Muscle layer of duodenum (tissue), 2 donors: ENCODE data around the gene LRRFIP2.
A peak's percentile ranks its signal among the peaks of the same experiment; 100 is the strongest.
"Not testable (repeated sequence)": the region's sequence is repeated elsewhere in the genome, so short reads cannot be mapped to it uniquely, and the experiment has no call there.

Source experiments
- H3K27ac ChIP-seq: one replicate; pipeline ENCODE4 v1.7.0; 2013; ENCODE audit warnings: mild to moderate bottlenecking, low read length
- H3K27me3 ChIP-seq: one replicate; pipeline ENCODE4 v1.7.0; 2013; ENCODE audit warnings: low read depth, mild to moderate bottlenecking, control low read depth, low read length
- H3K36me3 ChIP-seq, 2 donors: one replicate each; pipeline ENCODE4 v1.7.0; 2013; ENCODE audit warnings: low read length in 2 of 2, control low read depth in 1 of 2, mild to moderate bottlenecking in 1 of 2; ENCODE audit not compliant: insufficient read depth in 2 of 2, control insufficient read depth in 1 of 2
- H3K4me1 ChIP-seq, 2 donors: one replicate each; pipeline ENCODE4 v1.7.0; 2013; ENCODE audit warnings: low read length in 2 of 2, mild to moderate bottlenecking in 2 of 2, control low read depth in 1 of 2, moderate library complexity in 1 of 2; ENCODE audit not compliant: insufficient read depth in 2 of 2, control insufficient read depth in 1 of 2
- H3K4me3 ChIP-seq, 2 donors: one replicate each; pipeline ENCODE4 v1.7.0; 2013; ENCODE audit warnings: low read length in 2 of 2, low read depth in 1 of 2, mild to moderate bottlenecking in 1 of 2
- H3K9me3 ChIP-seq, 2 donors: one replicate each; pipeline ENCODE4 v1.7.0; 2013; ENCODE audit warnings: low read length in 2 of 2, control low read depth in 1 of 2, mild to moderate bottlenecking in 1 of 2; ENCODE audit not compliant: control insufficient read depth in 1 of 2
- donor health status: healthy.

Gene LRRFIP2, protein sequence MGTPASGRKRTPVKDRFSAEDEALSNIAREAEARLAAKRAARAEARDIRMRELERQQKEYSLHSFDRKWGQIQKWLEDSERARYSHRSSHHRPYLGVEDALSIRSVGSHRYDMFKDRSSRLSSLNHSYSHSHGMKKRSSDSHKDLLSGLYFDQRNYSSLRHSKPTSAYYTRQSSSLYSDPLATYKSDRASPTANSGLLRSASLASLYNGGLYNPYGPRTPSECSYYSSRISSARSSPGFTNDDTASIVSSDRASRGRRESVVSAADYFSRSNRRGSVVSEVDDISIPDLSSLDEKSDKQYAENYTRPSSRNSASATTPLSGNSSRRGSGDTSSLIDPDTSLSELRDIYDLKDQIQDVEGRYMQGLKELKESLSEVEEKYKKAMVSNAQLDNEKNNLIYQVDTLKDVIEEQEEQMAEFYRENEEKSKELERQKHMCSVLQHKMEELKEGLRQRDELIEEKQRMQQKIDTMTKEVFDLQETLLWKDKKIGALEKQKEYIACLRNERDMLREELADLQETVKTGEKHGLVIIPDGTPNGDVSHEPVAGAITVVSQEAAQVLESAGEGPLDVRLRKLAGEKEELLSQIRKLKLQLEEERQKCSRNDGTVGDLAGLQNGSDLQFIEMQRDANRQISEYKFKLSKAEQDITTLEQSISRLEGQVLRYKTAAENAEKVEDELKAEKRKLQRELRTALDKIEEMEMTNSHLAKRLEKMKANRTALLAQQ

DNA sequence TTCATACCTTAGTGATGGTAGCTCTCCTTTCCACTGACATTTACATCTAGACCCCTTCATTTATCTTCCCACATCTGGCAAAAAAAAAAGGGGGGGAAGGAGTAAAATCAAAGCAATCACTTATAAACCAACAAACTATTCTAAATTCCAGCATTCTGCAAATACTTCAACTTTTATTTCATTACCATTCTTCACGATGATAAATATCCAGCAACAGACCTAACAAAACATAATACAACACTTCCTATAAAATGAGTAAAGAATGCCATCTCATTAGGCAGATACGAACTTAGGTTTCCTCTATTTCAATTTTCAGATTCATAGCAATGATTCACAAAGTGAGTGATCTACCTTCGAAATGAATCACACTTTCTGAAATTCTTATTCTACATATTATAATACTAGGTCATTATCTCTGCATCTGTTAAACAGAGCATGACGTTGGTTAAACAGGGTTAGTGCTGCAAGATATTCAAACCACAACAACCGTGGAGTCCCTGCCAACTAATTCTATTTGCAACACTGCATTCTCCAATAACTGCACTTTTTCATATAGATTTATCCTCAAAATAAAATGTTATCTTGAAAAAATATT is at the start of gene LRRFIP2:
LRRFIP2 (minus strand) TSS at position 51 of the 595 bp plus-strand sequence. CDS start 25,599 bp downstream, outside the sequence.
- Histone ChIP-seq H3K9me3 (no peaks in the 10 kb centered on the region), H3K27ac (peak within 1 kb of the TSS; percentile 97), H3K4me3 (peak within 1 kb of the TSS; percentile 94 to 95), H3K27me3 (no peaks in the 10 kb centered on the region), H3K36me3 (peaks cover 13 to 15% of the 10 kb centered on the region in 2 donors), H3K4me1 (peaks cover 8 to 35% of the 10 kb centered on the region in 2 donors)

DNA sequence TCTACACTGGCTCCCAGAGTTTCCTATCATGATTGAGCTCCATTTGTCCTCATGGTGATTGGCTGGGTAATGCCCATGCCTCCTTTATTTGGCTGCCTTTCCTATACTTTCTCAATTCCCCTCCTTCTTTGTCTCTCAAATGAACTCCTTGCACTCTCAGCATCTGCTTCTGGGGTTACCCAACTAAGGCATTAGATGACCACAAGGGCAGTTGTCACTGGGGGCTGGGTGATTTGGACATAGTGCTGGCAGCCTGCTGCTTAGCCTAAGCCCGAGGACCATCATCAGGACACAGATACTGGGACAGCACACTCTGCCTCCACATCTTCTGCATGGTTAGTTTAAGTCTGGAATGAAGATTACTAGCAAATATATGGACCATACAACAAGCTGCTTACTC is 49.2 kb upstream of the LRRFIP2 start:
- Histone ChIP-seq H3K9me3 (no peaks in the 10 kb centered on the region), H3K27me3 (no peaks in the 10 kb centered on the region)

DNA sequence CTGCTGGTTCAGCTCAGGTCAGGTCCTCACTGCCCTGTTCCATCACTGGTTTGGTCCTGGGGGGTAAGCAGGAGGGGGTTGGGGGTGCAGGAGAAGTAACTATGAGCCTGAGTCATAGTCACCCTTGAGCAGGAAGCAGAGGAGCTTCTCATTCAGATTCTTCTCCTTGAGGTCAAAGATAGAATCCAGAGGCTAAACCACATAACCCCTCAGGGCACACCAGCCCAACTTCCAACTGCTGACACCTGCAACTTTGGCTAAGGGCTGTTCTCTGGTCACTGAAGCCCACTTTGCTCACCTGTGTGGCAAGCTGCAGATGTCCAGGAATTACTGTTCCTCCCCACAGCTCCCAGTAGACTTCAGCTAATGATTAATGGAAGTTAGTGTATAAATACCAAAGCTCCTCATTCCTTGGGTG is 48.8 kb upstream of the LRRFIP2 start:
- Histone ChIP-seq H3K9me3 (no peaks in the 10 kb centered on the region), H3K27ac (no peak overlapping the region)

More for the DNA sequence above, 49.2 kb upstream of the LRRFIP2 start:
- H3K36me3 ChIP-seq, result no peaks in the 10 kb centered on the region
- H3K4me3 ChIP-seq, result no peak overlapping the region
- H3K4me1 ChIP-seq, result peaks cover 0 to under 1% of the 10 kb centered on the region in 2 donors
- H3K27ac ChIP-seq, result no peak overlapping the region

DNA sequence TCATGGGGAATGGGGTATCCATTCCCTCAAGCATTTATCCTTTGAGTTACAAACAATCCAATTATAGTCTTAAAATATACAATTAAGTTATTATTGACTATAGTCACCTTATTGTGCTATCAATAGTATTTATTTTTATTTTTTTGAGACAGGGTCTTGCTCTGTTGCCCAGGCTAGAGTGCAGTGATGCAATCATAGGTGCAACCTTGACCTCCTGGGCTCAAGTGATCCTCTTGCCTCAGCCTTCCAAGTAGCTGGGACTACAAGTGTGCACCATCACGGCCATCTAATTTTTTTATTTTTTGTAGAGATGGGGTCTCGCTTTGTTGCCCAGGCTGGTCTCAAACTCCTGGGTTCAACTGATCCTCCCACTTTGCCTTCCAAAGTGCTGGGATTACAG is 48.2 kb upstream of the LRRFIP2 start:
- H3K36me3 ChIP-seq, H3K27ac ChIP-seq, H3K4me1 ChIP-seq, H3K4me3 ChIP-seq, H3K9me3 ChIP-seq, H3K27me3 ChIP-seq: not testable (repeated sequence)

More for the DNA sequence above, 48.8 kb upstream of the LRRFIP2 start:
- no peaks in the 10 kb centered on the region for H3K4me1 ChIP-seq
- H3K27me3 ChIP-seq, result no peaks in the 10 kb centered on the region
- H3K4me3 ChIP-seq, result no peak overlapping the region
- no peaks in the 10 kb centered on the region for H3K36me3 ChIP-seq

DNA sequence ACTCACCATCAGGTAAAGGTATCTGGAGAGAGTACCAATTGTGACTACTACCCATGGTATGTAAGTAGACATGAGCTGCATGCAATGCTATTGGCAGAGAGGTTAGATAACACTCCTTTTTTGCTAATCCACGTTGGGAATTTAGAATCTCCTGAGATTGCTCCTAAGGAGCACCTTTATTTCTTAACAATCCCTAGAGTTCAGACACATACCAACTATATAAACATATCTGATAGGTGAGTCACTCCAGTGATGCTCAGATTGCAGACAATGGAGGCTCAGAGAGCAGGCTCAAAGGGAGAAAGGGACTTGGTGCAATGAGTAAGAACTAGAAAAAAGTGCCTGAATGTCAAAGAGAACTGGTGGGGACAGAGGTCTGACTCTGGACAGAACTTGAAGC is 47.0 kb upstream of the LRRFIP2 start:
- H3K9me3 ChIP-seq, result no peaks in the 10 kb centered on the region
- H3K27me3 ChIP-seq, result no peaks in the 10 kb centered on the region
- H3K4me3 ChIP-seq, result no peak overlapping the region
- peaks cover 0 to under 1% of the 10 kb centered on the region in 2 donors for H3K36me3 ChIP-seq
- no peaks in the 10 kb centered on the region for H3K4me1 ChIP-seq
- H3K27ac ChIP-seq, result no peak overlapping the region

DNA sequence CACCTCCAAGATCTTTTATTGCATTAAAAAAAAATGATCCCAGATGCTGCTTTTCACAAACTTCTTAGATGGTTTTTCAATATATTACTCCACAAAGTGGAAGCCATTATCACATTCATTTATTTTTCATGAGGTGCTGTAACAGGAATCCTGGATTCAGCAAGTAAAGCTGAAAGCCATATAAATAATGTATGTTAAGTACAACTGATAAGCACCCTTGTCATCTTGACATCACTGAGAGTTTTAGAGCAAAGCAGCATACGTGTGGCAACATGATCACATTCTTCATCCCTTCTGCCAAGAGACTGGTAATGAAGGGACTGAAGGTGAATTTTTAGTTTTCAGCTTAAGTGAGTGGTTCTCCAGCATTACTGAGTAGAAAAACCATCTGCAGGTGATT is 44.9 kb upstream of the LRRFIP2 start:
- no peaks in the 10 kb centered on the region for H3K4me1 ChIP-seq
- no peaks in the 10 kb centered on the region for H3K27me3 ChIP-seq
- H3K4me3 ChIP-seq, result no peak overlapping the region
- H3K9me3 ChIP-seq, result no peaks in the 10 kb centered on the region
- H3K36me3 ChIP-seq, result peaks cover 0 to 4% of the 10 kb centered on the region in 2 donors
- H3K27ac ChIP-seq, result no peak overlapping the region

DNA sequence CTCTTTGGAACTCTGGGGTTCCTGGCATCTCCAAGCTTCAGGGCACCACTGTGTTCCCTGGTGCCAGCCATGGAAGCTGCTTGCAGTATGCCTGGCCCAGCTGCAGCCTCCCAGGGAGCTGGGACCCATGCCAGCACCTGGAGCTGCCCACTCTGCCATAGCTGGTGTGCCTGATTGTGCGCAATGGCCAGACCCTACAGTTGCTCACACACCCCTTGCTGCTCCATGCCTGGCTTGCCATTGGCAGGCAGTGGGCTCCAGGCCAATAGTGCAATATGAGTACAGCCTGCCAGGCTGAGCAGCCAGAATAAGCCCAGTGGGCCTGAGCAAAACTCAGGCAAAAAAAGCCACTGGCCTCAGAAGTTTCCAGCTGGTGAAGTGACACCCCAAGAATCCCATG is 43.8 kb upstream of the LRRFIP2 start:
- peaks cover 0 to 4% of the 10 kb centered on the region in 2 donors for H3K36me3 ChIP-seq
- H3K4me3 ChIP-seq, result no peak overlapping the region
- no peaks in the 10 kb centered on the region for H3K27me3 ChIP-seq
- H3K9me3 ChIP-seq, result no peaks in the 10 kb centered on the region
- H3K4me1 ChIP-seq, result no peaks in the 10 kb centered on the region
- H3K27ac ChIP-seq, result no peak overlapping the region

DNA sequence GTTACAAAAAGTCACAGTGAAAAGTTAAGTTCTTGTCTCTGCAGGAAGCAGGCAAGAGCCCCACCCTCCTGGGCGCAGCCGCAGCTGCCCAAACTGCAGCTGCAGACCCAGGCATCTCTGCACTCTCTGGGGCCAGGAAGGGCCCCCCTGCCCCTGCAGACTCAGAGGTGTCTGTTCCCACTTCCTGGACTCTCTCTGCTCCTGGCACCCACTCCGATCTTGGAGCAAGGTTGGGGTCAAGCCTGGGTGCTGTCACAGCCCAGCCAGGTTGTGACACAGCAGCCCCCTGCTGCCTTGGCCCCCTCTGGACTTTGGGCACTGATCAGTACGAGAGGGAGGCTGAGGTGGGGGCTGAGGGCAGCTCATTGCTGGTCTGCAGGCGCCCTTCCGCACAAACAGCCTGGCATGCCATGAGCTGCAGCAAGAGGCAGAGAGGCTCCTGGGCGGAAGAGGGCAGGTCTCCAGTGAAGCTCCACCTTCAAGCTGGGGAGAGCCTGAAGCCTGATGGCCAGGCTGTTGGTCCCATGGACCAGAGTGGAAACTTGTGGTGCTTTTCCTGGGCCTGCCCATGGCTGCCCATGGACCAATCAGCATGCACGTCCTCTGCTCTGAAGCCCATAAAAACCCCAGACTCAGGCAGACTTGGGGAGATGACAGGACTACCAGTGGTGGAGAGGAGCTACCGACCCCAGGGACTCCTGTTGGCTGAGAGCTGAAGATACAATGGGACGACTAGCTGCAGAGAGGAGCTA is 42.9 kb upstream of the LRRFIP2 start:
- no peaks in the 10 kb centered on the region for H3K4me1 ChIP-seq
- no peaks in the 10 kb centered on the region for H3K9me3 ChIP-seq
- H3K4me3 ChIP-seq, result no peak overlapping the region
- H3K36me3 ChIP-seq, result peaks cover 0 to 4% of the 10 kb centered on the region in 2 donors
- H3K27me3 ChIP-seq, result no peaks in the 10 kb centered on the region
- H3K27ac ChIP-seq, result no peak overlapping the region

DNA sequence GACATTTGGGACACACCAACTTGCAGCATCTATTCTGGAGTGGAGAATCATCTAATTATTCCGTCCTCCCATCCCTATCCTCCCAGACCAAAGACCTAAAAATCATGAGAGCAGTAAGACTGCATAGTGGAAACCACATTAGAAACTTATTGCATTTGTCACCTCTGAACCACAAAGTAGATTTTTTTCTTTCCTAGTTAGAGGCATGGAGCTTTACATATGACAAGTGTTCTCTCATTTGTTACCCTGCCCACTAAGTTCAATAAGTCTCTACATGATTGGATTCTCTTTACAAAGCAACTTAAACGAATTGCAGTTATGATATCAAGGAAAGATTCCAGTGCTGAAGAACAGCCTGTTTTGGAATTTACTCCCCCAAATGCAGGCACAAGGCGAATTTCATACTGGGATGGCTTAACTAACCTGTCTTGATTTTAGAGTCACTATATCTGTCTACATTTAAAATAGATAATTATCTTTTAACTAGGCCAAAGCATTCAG is 42.3 kb upstream of the LRRFIP2 start:
- Histone ChIP-seq H3K36me3 (peaks cover 0 to 4% of the 10 kb centered on the region in 2 donors), H3K4me3 (no peak overlapping the region), H3K27me3 (no peaks in the 10 kb centered on the region), H3K27ac (no peak overlapping the region), H3K4me1 (no peaks in the 10 kb centered on the region), H3K9me3 (peaks cover 0 to under 1% of the 10 kb centered on the region in 2 donors)

DNA sequence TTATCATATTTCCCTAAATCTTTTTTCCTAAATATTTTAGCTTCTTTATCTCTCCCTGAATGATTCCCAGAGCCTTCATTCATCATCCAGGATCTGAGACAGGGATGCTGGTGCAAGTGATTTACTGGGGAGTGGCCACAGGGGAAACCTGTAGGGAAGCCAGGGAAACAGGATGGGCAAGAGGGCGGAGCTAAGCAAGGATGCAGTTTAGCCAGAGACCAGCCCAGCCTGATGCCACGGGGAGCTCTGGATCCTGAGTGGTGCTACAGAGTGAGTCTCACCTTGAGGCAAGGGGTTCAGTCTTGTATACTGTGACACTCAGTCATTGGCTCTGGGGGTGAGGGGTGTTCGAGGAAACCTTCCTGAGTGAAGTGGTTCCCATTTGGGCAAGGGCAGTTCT is 39.7 kb upstream of the LRRFIP2 start:
- peaks cover 0 to 4% of the 10 kb centered on the region in 2 donors for H3K36me3 ChIP-seq
- peaks cover 0 to 3% of the 10 kb centered on the region in 2 donors for H3K9me3 ChIP-seq
- no peak overlapping the region for H3K4me3 ChIP-seq
- no peaks in the 10 kb centered on the region for H3K4me1 ChIP-seq
- no peak overlapping the region for H3K27ac ChIP-seq
- no peaks in the 10 kb centered on the region for H3K27me3 ChIP-seq
